ENCODE data around the gene INAFM2. TPM values are rescaled to one million over a fixed set of nuclear protein-coding genes. Genes with fewer than 3 reads are reported as not detected.

Gene INAFM2
- total RNA-seq, 1 donor: 30.2 TPM

GRCh38 chr15:40357246-40357645 lies 33.8 kb downstream of the INAFM2 start:
- DNase-seq (ENCODE audit: low read depth in 2 of 3, low spot score in 2 of 3): no peak

DNA sequence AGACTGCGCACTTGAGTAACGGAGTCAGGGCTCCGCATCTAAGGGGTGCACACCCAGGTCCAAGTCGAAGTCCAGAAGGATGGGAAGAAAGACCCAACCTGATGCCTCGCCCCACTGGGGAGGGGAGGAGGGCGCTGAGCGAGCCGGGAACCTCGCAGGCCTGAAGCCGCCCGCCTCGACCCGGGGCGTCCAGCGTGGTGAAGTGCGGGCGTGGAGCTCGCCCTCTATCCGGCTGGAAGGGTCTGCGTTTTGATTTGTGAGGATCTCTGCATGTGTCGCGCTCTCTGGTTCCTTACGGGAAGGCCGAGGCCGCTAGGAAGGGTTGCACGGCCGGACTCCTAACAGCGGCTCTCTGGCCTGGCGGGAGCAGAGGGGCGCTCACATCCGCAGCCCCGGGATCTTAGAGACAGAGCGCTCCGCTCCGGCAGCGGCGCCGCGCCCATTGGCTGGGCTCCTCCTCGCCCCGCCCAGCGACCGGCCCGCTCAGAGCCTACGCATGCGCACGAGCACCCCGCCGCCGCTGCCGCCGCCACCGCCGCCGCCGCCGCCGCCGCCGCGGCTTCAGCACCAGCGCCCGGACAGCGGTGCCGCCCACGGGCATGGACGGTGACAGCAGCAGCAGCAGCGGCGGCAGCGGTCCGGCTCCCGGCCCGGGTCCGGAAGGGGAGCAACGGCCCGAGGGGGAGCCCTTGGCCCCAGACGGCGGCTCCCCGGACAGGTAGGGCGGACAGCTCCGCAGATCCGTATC lies 34.4 kb downstream of the INAFM2 start, which contains the start of gene DISP2:
Gene DISP2 (plus strand): TSS at position 497 of the 748 bp plus-strand sequence. CDS start 103 bp downstream, at position 600.
- peak; percentile 77 to 89 (median 83) for DNase-seq (ENCODE audit: low read depth in 2 of 3, low spot score in 2 of 3)

DNA sequence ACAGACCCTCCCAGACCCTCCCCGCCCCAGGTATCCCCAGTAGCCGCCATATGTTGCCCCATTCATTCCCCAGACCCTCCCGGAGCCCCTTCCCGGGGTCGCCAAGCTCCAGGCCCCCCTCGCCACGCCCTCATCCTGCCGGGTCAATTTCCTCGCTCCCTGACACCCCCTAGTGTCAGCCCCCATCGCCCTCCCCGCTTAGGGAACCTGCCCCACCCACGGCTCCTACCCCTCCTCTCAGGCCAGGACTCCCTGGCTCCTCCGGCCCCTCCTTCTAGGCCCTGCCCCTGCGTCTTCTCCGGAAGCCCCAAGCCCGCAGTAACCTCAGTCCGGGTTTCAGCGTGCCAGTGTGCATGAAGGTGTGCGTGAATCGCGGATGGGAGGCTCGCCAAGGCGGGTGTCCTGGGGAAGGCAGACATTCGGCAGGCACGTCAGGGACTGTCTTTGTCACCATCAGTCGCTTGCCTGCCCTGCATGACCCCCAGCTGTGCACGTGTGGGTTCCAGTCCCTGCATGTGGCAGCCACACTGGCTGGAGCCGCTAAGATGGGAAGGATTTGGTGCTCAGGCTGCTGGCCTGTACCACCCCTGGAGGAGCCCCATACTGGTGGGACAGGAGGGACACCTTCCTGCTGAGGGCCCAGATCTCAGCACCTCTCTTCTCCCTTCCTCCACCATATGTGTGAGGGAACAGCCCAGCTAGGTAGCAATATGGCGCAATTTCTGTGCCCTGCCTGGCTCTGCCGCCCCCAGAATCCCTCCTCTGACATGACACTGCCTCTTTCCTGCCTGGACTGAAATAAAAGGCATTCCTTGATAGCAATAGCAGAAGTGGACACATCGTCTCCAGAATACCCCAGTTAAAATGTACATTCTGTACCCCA lies 35.2 kb downstream of the INAFM2 start:
- DNase-seq (ENCODE audit: low read depth in 2 of 3, low spot score in 2 of 3): no peak

DNA sequence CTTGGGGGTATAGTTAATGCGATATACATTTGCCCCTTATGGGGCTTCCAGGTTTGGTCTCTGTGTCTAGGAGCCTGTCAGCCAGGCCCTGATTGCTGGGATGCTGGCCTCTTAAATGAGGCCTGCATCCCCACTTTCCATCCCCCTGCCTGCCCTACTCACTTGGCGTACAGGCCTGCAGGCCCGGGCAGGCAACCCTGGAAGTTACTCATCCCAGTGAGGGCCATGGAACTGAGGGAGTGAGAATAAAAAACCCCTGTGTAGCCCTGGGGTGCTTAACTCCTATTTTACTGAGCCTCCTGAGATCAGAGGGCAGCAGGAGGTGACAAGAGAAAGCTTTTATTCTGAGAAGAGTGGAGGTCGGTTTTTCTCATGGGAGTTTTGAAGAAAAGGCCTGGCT lies 36.5 kb downstream of the INAFM2 start:
- DNase-seq (ENCODE audit: low read depth in 2 of 3, low spot score in 2 of 3): no peak

DNA sequence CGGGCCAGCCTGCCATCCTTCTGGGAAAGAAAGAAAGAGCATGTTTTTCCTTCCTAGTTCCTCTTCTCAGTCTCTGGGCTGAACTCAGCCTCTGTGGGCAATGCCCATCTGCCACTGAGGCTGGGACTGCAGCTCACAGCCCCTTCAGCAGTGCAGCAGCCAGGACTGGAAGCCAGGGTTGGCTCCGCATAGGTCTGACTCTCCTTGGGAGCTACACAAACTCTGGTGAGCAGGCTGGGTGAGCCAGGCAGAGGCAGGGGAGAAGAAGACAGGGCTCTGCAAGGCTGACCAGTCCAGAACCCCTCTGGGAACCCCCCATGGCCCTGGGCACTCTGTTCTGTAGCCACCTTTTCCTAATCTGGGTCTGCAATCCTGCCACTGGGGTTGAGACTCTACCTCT lies 38.1 kb downstream of the INAFM2 start:
- DNase-seq (ENCODE audit: low read depth in 2 of 3, low spot score in 2 of 3): no peak

DNA sequence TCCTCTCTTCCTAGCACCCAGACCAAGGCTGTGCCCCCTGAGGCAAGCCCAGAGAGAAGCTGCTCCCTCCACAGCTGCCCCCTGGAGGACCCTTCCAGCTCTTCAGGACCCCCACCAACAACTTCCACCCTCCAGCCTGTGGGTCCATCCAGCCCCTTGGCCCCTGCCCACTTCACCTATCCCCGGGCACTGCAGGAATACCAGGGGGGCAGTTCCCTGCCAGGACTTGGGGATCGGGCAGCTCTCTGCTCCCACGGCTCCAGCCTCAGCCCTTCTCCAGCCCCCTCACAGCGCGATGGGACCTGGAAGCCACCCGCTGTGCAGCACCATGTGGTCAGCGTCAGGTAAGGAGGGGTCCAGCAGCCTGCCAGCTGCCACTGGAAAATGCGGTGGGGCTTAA lies 40.1 kb downstream of the INAFM2 start:
- DNase-seq (ENCODE audit: low read depth in 2 of 3, low spot score in 2 of 3): no peak

- DNase-seq (ENCODE audit: low read depth in 2 of 3, low spot score in 2 of 3): no peak
Observed at GRCh38 chr15:40364251-40364650, 40.8 kb downstream of the INAFM2 start.

DNA sequence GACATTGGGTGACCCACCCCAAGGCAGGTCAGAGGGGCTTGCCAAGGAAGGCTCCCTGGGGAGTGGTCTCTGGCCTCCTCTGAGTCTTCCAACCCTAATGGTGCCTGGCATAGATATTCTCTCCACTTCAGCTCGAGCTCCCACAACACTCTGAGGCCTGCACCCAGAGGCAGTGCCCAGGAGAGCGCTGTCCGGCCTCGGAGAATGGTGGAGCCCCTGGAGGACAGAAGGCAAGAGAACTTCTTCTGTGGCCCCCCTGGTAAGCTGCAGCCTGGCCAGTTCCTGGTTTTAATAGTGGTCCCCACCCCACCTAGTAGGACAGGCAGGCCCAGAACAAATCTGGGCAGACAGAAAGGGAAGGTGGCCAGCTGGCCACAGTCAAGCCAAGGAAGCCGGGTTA lies 41.5 kb downstream of the INAFM2 start:
- no peak for DNase-seq (ENCODE audit: low read depth in 2 of 3, low spot score in 2 of 3)

DNA sequence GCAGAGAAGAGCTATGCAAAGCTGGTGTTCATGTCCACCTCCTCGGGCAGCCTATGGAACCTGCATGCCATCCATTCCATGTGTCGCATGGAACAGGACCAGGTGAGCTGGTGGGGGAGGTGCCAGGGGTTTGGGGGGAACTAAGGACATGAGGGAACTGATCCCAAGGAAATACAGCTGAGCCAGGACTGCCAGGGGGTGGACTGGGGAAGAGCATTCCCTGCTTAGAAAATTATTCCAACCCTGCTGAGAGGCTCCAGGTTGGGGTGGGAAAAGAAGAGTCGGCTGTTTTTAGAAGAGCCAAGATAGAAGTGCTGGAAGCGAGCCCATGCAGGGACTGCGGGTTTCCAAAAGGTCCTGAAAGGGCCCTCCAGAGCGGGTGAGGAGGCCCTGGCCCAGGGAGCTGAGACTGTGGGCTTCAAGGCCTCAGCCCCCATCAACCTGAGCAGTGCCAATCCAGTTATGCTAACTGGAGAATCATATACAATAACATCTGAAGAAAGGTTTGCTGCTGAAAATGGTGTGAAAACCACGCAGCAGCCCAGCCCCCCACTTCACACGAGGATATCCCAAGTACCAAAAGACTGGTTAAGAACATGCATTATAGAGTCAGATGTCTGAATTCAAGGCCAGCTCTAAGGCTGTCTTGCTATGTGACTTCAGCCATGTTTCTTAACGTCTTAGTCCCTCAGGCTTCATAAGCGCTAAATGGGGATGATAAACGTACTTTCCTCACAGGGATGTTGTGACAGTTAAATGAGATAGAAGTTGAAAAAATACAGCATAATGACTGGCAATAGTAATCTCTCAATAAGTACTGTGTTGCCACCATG lies 42.3 kb downstream of the INAFM2 start:
- no peak for DNase-seq (ENCODE audit: low read depth in 2 of 3, low spot score in 2 of 3)

DNA sequence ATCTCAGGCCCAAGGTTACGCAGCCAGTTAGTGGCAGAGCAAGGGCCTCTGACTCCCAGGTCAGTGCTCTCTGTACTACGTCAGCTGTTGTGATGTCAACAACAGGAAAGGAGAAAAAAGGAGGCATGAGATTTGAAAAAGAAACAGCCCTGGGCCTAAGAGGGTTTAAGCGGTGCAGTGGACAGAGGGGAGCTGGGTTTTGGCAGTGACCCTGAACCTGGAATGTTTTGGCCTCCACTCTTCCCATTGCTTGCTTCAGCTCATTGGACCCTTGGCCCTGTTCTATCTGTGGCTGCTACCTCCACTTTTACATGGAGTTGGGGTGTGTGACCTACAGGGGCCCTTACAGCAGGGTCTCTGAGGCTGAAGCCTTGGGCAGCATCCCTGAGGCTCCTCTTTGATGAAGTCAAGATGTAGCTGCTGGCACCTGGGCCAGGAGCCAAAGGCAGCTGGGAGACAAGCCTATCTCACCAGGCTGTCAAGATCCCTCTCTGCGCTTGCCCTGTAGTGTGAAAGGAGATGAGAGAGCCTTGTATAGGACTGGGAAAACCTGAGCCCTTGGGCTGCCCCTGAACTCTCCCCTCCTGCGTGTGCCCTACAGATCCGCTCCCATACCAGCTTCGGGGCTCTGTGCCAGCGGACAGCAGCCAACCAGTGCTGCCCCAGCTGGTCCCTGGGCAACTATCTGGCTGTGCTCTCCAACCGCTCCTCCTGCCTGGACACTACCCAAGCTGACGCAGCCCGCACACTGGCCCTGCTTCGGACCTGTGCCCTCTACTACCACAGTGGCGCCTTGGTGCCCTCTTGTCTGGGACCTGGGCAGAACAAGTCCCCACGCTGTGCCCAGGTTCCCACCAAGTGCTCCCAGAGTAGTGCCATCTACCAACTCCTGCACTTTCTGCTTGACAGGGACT lies 43.2 kb downstream of the INAFM2 start:
- DNase-seq (ENCODE audit: low read depth in 2 of 3, low spot score in 2 of 3): no peak

- DNase-seq (ENCODE audit: low read depth in 2 of 3, low spot score in 2 of 3): no peak
Observed at GRCh38 chr15:40367371-40367685, 43.8 kb downstream of the INAFM2 start.

DNA sequence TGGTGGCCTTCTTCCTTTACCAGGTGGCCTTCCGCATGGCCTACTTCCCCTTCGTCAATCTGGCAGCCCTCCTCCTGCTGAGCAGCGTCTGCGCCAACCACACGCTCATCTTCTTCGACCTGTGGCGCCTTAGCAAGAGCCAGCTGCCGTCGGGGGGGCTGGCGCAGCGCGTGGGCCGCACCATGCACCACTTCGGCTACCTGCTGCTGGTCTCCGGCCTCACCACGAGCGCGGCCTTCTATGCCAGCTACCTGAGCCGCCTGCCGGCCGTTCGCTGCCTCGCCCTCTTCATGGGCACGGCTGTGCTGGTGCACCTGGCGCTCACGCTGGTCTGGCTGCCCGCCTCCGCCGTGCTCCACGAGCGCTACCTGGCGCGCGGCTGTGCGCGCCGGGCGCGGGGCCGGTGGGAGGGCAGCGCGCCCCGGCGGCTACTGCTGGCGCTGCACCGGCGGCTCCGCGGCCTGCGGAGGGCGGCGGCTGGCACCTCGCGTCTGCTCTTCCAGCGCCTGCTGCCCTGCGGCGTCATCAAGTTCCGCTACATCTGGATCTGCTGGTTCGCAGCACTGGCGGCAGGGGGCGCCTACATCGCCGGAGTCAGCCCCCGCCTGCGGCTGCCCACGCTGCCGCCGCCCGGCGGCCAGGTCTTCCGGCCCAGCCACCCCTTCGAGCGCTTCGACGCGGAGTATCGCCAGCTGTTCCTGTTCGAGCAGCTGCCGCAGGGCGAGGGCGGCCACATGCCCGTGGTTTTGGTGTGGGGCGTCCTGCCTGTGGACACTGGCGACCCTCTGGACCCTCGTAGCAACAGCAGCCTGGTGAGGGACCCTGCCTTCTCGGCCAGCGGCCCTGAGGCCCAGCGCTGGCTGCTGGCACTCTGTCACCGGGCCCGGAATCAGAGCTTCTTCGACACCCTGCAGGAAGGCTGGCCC lies 44.5 kb downstream of the INAFM2 start:
- DNase-seq (ENCODE audit: low read depth in 2 of 3, low spot score in 2 of 3): peak; percentile 73 to 96 (median 94)

GRCh38 chr15:40368719-40369473 lies 45.4 kb downstream of the INAFM2 start:
- no peak for DNase-seq (ENCODE audit: low read depth in 2 of 3, low spot score in 2 of 3)

DNA sequence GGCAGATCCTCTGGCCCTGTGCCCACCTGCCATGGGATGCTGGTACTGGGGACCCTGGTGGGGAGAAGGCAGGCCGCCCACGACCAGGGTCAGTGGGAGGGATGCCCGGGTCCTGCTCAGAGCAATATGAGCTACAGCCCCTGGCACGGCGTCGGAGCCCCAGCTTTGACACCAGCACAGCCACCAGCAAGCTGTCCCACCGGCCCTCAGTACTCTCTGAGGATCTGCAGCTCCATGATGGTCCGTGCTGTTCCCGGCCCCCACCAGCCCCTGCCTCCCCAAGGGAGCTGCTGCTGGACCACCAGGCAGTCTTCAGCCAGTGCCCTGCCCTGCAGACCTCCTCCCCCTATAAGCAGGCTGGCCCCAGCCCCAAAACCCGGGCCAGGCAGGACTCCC lies 46.0 kb downstream of the INAFM2 start:
- no peak for DNase-seq (ENCODE audit: low read depth in 2 of 3, low spot score in 2 of 3)

DNA sequence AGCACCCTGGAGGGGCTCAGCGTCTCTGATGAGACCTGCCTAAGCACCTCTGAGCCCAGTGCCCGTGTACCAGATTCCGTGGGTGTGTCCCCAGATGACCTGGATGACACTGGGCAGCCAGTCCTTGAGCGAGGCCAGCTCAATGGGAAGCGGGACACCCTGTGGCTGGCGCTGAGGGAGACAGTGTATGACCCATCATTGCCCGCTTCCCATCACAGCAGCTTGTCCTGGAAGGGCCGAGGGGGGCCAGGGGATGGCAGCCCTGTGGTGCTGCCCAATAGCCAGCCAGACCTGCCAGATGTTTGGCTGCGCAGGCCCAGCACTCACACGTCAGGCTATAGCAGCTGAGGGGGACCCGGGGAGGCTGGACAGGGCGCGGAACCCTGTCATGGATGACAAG lies 46.5 kb downstream of the INAFM2 start:
- DNase-seq (ENCODE audit: low read depth in 2 of 3, low spot score in 2 of 3): no peak

GRCh38 chr15:40372981-40373380 lies 49.5 kb downstream of the INAFM2 start:
- no peak for DNase-seq (ENCODE audit: low read depth in 2 of 3, low spot score in 2 of 3)

All from hematopoietic multipotent progenitor cell (in vitro differentiated cells).